ENCODE results near the gene RAPGEF5. TPM values are rescaled to one million over a fixed set of nuclear protein-coding genes. Genes with fewer than 3 reads are reported as not detected.

Gene RAPGEF5
- polyA plus RNA-seq, 1 donor (not counting 4 experiments of a cell fraction or from before 2014, with no cell fraction given): 2.1 TPM

GRCh38 chr7:22192801-22193200 is 164.2 kb downstream of the RAPGEF5 start:
- Histone ChIP-seq H3K4me2 (ENCODE audit: control insufficient read depth, extremely low read depth, insufficient read depth, low read depth, low read length) (no peak overlapping the region), H3K9me3 (ENCODE audit: control insufficient read depth, low read depth, low read length) (no peaks in the 10 kb centered on the region), H3K4me3 (ENCODE audit: control insufficient read depth in 2 of 3, extremely low read depth in 1 of 3, insufficient read depth in 2 of 3, low read depth in 1 of 3, low read length in 3 of 3) (no peak overlapping the region), H3K79me2 (ENCODE audit: control insufficient read depth, insufficient read depth, low read length) (no peaks in the 10 kb centered on the region), H3K27ac (ENCODE audit: control insufficient read depth, insufficient read depth, low read length) (no peak overlapping the region), H4K20me1 (ENCODE audit: control insufficient read depth, extremely low read depth, insufficient read depth, low read length) (no peaks in the 10 kb centered on the region), H3K9me1 (ENCODE audit: control insufficient read depth, extremely low read depth, insufficient read depth, low read length) (no peaks in the 10 kb centered on the region), H3K36me3 (ENCODE audit: control insufficient read depth in 2 of 2, extremely low read depth in 1 of 2, insufficient read depth in 2 of 2, low read length in 2 of 2) (no peaks in the 10 kb centered on the region), H3K27me3 (ENCODE audit: control insufficient read depth, extremely low read depth, insufficient read depth, low read length) (no peaks in the 10 kb centered on the region), H2AFZ (ENCODE audit: control insufficient read depth, low read length) (no peak overlapping the region), H3K4me1 (ENCODE audit: control insufficient read depth, extremely low read depth, insufficient read depth, low read length) (peaks cover 10% of the 10 kb centered on the region), H3K9ac (ENCODE audit: control insufficient read depth, extremely low read depth, insufficient read depth, low read length) (no peak overlapping the region)
- no peak for FAIRE-seq
- DNase-seq (ENCODE audit: low read depth, low spot score): no peak
- dilution Hi-C loops (cut with MboI; ENCODE audit: extremely low pct_ligation_motif_present, low sequenced_read_pairs): no loop called here
- no peak for TF ChIP-seq EZH2 (IDR thresholded peaks at IDR 0.05; ENCODE audit: low read length)
- no peak for TF ChIP-seq CTCF (optimal IDR thresholded peaks at IDR 0.05 in 1 of 3, IDR thresholded peaks at IDR 0.05 in 1 of 3, conservative IDR thresholded peaks at IDR 0.05 in 1 of 3; ENCODE audit: extremely low read depth in 1 of 3, insufficient read depth in 2 of 3, low read length in 3 of 3)

- no peaks in the 10 kb centered on the region for H3K27me3 ChIP-seq (ENCODE audit: control insufficient read depth, extremely low read depth, insufficient read depth, low read length)
- no peak overlapping the region for H3K4me3 ChIP-seq (ENCODE audit: control insufficient read depth in 2 of 3, extremely low read depth in 1 of 3, insufficient read depth in 2 of 3, low read depth in 1 of 3, low read length in 3 of 3)
- H4K20me1 ChIP-seq (ENCODE audit: control insufficient read depth, extremely low read depth, insufficient read depth, low read length): no peaks in the 10 kb centered on the region
- no peaks in the 10 kb centered on the region for H3K9me1 ChIP-seq (ENCODE audit: control insufficient read depth, extremely low read depth, insufficient read depth, low read length)
- TF ChIP-seq CTCF (optimal IDR thresholded peaks at IDR 0.05 in 1 of 3, IDR thresholded peaks at IDR 0.05 in 1 of 3, conservative IDR thresholded peaks at IDR 0.05 in 1 of 3; ENCODE audit: extremely low read depth in 1 of 3, insufficient read depth in 2 of 3, low read length in 3 of 3) (no peak), EZH2 (IDR thresholded peaks at IDR 0.05; ENCODE audit: low read length) (no peak)
- H2AFZ ChIP-seq (ENCODE audit: control insufficient read depth, low read length): no peak overlapping the region
- dilution Hi-C loops (cut with MboI; ENCODE audit: extremely low pct_ligation_motif_present, low sequenced_read_pairs): no loop called here
- DNase-seq (ENCODE audit: low read depth, low spot score): no peak
- no peaks in the 10 kb centered on the region for H3K9me3 ChIP-seq (ENCODE audit: control insufficient read depth, low read depth, low read length)
- H3K4me2 ChIP-seq (ENCODE audit: control insufficient read depth, extremely low read depth, insufficient read depth, low read depth, low read length): no peak overlapping the region
- H3K4me1 ChIP-seq (ENCODE audit: control insufficient read depth, extremely low read depth, insufficient read depth, low read length): peaks cover 10% of the 10 kb centered on the region
- no peak overlapping the region for H3K27ac ChIP-seq (ENCODE audit: control insufficient read depth, insufficient read depth, low read length)
- no peaks in the 10 kb centered on the region for H3K79me2 ChIP-seq (ENCODE audit: control insufficient read depth, insufficient read depth, low read length)
- H3K36me3 ChIP-seq (ENCODE audit: control insufficient read depth in 2 of 2, extremely low read depth in 1 of 2, insufficient read depth in 2 of 2, low read length in 2 of 2): no peaks in the 10 kb centered on the region
- FAIRE-seq: no peak
- H3K9ac ChIP-seq (ENCODE audit: control insufficient read depth, extremely low read depth, insufficient read depth, low read length): no peak overlapping the region
These were observed 166.2 kb downstream of the RAPGEF5 start for GRCh38 chr7:22190736-22191135.

All from keratinocyte (primary cell).